Adrenal gland (tissue), 12 donors: ENCODE data around the gene NQO2. TPM values are rescaled to one million over a fixed set of nuclear protein-coding genes. Genes with fewer than 3 reads are reported as not detected.

Source experiments
- DNase-seq, 7 donors: peaks; one replicate each; pipeline ENCODE4 v3.0.0-alpha.2; 2019 to 2020
- H3K27ac ChIP-seq, 5 donors: fragments of 200-600 bp; sonication (generic) in 4 of 5; 1 replicate in 3 of 5; 2 replicates in 2 of 5; pipeline versions ENCODE4 v1.5.1 to v1.8.0; 2016 to 2020; ENCODE audit warnings: mild to moderate bottlenecking in 1 of 5
- H3K27me3 ChIP-seq: fragments of 200-600 bp; 2 replicates; pipeline ENCODE4 v1.8.0; 2021
- H3K36me3 ChIP-seq, 2 donors: fragments of 200-600 bp; replicated peaks in 1 of 2; 1 replicate in 1 of 2; 2 replicates in 1 of 2; pipeline versions ENCODE4 v1.5.1 to v1.8.0; 2018 to 2022
- H3K4me1 ChIP-seq, 2 donors: fragments of 200-600 bp; replicated peaks in 1 of 2; 1 replicate in 1 of 2; 2 replicates in 1 of 2; pipeline versions ENCODE4 v1.5.1 to v1.8.0; 2018 to 2021
- H3K4me3 ChIP-seq, 4 donors: fragments of 200-600 bp; sonication (generic) in 3 of 4; one replicate each; pipeline ENCODE4 v1.5.1; 2016 to 2018
- H3K9me3 ChIP-seq, 3 donors: fragments of 200-600 bp; sonication (generic) in 1 of 3; replicated peaks in 1 of 3; 1 replicate in 2 of 3; 2 replicates in 1 of 3; pipeline versions ENCODE4 v1.5.1 to v1.8.0; 2016 to 2021
- CTCF ChIP-seq, 6 experiments: fragments of 450-650 bp in 4 of 6; fragments of 200-600 bp in 2 of 6; sonication (generic) in 1 of 6; IDR thresholded peaks; 1 replicate in 5 of 6; 2 replicates in 1 of 6; pipeline versions ENCODE4 v1.5.1 to v1.8.0; 2016 to 2021; ENCODE audit warnings: antibody characterized with exemption in 6 of 6, mild to moderate bottlenecking in 2 of 6, moderate library complexity in 1 of 6
- POLR2A ChIP-seq, 2 donors: fragments of 450-650 bp; IDR thresholded peaks; one replicate each; pipeline ENCODE4 v1.6.1; 2017; ENCODE audit warnings: antibody characterized with exemption in 2 of 2, mild to moderate bottlenecking in 2 of 2, moderate library complexity in 1 of 2
- WGBS, 4 donors: extraction: QIAGEN DNeasy Blood & Tissue Kit in 2 of 4; methylation state at CpG; one replicate each; pipeline versions ENCODE4 v1.1.5 to v1.1.7; 2013 to 2017; 5-methylcytosine and 5-hydroxymethylcytosine counted together
- intact Hi-C, 2 donors: fragments of 100-400 bp; cut with DNase I; formaldehyde crosslinking; loops; one replicate each; pipeline versions ENCODE4 v1.14.1 to v1.15.0; 2022 to 2023
- polyA plus RNA-seq, 3 donors: library from polyadenylated mRNA; stranded (reverse); fragments of 200-250 nt in 2 of 3; fragments of 350-450 nt in 1 of 3; fragmentation: Illumina TruSeq in 1 of 3; extraction: RNeasy Lipid Tissue Mini Kit (QIAGEN cat#74804) in 1 of 3; gene quantifications; one replicate each; pipeline ENCODE4 v1.2.3, GENCODE V29; 2013 to 2014
- total RNA-seq, 9 donors: library from RNA; depleted of rRNA in 4 of 9; stranded (reverse); fragments of >200 nt in 4 of 9; fragments of 120-200 nt in 1 of 9; fragmentation: NEBNext Ultra II Directional in 1 of 9; extraction: Animal tissue kit (Norgen Biotek cat#: 25700) in 1 of 9; gene quantifications; one replicate each; pipeline versions ENCODE4 v1.1.0 to v1.2.4, GENCODE V29; 2013 to 2023
- donor health status: healthy with polysubstance abuse.
- donor health status: Bipolar disorder and iron deficiency.
- donor health status: DM: yes; HTN: yes; CAD: no.
- donor health status: DM: no; HTN: no; CAD: no.
- donor health status: DM: no; HTN: no; CAD: no.
- donor health status: DM: yes; HTN: yes; CAD: no.

Gene NQO2
- total and polyA plus RNA-seq, 12 donors = 100 to 200 (median 157) TPM

- Histone ChIP-seq H3K36me3 (no peaks in the 10 kb centered on the region), H3K9me3 (no peaks in the 10 kb centered on the region), H3K4me3 (peak overlapping the region; percentile 45 to 64 (median 55)), H3K27ac (peak overlapping the region; percentile 97 to 100 (median 98)), H3K4me1 (peaks cover 13 to 39% of the 10 kb centered on the region in 2 donors), H3K27me3 (no peaks in the 10 kb centered on the region)
- TF ChIP-seq POLR2A (IDR thresholded peaks at IDR 0.05) (peak; percentile 36 to 84), CTCF (IDR thresholded peaks at IDR 0.05) (peak; percentile 55 to 95 (median 85))
- DNase-seq = peak; percentile 93 to 97 (median 97)
- intact Hi-C loops = loop anchor here in 1 of 2 donors (2.0 kb wide), 1 partner anchor 38 kb away; no protein-coding TSS in a partner anchor
- 0 to 1% (median 1%) methylated on average over 25 to 64 of the region's 64 CpGs for whole genome bisulfite sequencing, 4 donors
Observed at GRCh38 chr6:2988426-2989331, 11.0 kb upstream of the NQO2 start.

- Histone ChIP-seq H3K27me3 (no peaks in the 10 kb centered on the region), H3K9me3 (no peaks in the 10 kb centered on the region), H3K4me1 (peaks cover 22 to 45% of the 10 kb centered on the region in 2 donors), H3K4me3 (peak overlapping the region; percentile 45 to 64 (median 55)), H3K27ac (peak overlapping the region; percentile 97 to 100 (median 98)), H3K36me3 (no peaks in the 10 kb centered on the region)
- peak in 3 of 6 experiments; percentile 28 to 42 (median 41) for TF ChIP-seq CTCF (IDR thresholded peaks at IDR 0.05)
- peak in 1 of 2 donors; percentile 54 for TF ChIP-seq POLR2A (IDR thresholded peaks at IDR 0.05)
- intact Hi-C loops = loop anchor here in 1 of 2 donors (2.0 kb wide), 1 partner anchor 39 kb away; no protein-coding TSS in a partner anchor
- 0 to 1% (median 0%) methylated on average over 21 to 22 of the region's 22 CpGs for WGBS, 4 donors
- DNase-seq = peak; percentile 79 to 96 (median 90)
Observed at GRCh38 chr6:2989332-2990247, 10.1 kb upstream of the NQO2 start.

GRCh38 chr6:2990248-2990931, 9.3 kb upstream of the NQO2 start:
- peak; percentile 53 to 81 (median 78) for DNase-seq
- TF ChIP-seq POLR2A (IDR thresholded peaks at IDR 0.05) (peak in 1 of 2 donors; percentile 76), CTCF (IDR thresholded peaks at IDR 0.05) (no peak)
- WGBS, 4 donors = 4 to 13% (median 6%) methylated on average over 12 to 19 of the region's 19 CpGs
- Histone ChIP-seq H3K36me3 (no peaks in the 10 kb centered on the region), H3K4me1 (peaks cover 22 to 44% of the 10 kb centered on the region in 2 donors), H3K27me3 (no peaks in the 10 kb centered on the region), H3K27ac (peak overlapping the region; percentile 97 to 100 (median 98)), H3K4me3 (peak overlapping the region in 3 of 4 donors; percentile 20 to 64 (median 61)), H3K9me3 (no peaks in the 10 kb centered on the region)
- intact Hi-C loops = no loop called here
